Measurements from ENCODE around the gene CCL14. TPM values are rescaled to one million over a fixed set of nuclear protein-coding genes. Genes with fewer than 3 reads are reported as not detected.
A peak's percentile ranks its signal among the peaks of the same experiment; 100 is the strongest.

CCL14 gene
- total and polyA plus RNA-seq, 2 of the 13 experiments (the other 11 are each of a cell fraction or from before 2014, with no cell fraction given) = 1.1 to 1.7 TPM

GRCh38 chr17:35972945-35973332 lies 13.6 kb downstream of the CCL14 start (continued):
- peak in 1 of 2 experiments; percentile 72; a peak in 2 of 4 replicates for TF ChIP-seq EP300 (IDR thresholded peaks at IDR 0.05; ENCODE audit: low read depth in 2 of 2, low read length in 2 of 2)
- no peak for TF ChIP-seq EP300 (CRISPR knock-in tag; IDR thresholded peaks at IDR 0.05; ENCODE audit: borderline replicate concordance)
- peak; percentile 96 for TF ChIP-seq PPARG (CRISPR knock-in tag; conservative IDR thresholded peaks at IDR 0.05)
- no peak; the same call in 1 of the 2 replicates for TF ChIP-seq NR2F6 (IDR thresholded peaks at IDR 0.05)
- peak; percentile 82; the same call in 1 of the 2 replicates for TF ChIP-seq NR2F6 (CRISPR knock-in tag; IDR thresholded peaks at IDR 0.05)
- peak; percentile 82 for TF ChIP-seq RARA (CRISPR knock-in tag; IDR thresholded peaks at IDR 0.05)
- TF ChIP-seq ZNF792 (CRISPR knock-in tag; IDR thresholded peaks at IDR 0.05) = peak; percentile 9; the same call in 1 of the 2 replicates
- TF ChIP-seq THAP11 (CRISPR knock-in tag; IDR thresholded peaks at IDR 0.05) = no peak
- 0 out of 2 replicates have a peak, but pooled peaks have one; percentile 40 for TF ChIP-seq SOX13 (IDR thresholded peaks at IDR 0.05)
- no peak; a peak in 1 of 4 replicates for TF ChIP-seq SOX13 (CRISPR knock-in tag; conservative IDR thresholded peaks at IDR 0.05 in 1 of 2, IDR thresholded peaks at IDR 0.05 in 1 of 2)
- TF ChIP-seq CREB1 (IDR thresholded peaks at IDR 0.05) = no peak
- no peak for TF ChIP-seq CREB1 (CRISPR knock-in tag; IDR thresholded peaks at IDR 0.05)
- no peak for TF ChIP-seq ZNF557 (CRISPR knock-in tag; IDR thresholded peaks at IDR 0.05)
- 0 out of 2 replicates have a peak, but pooled peaks have one; percentile 23 for TF ChIP-seq HMG20B (CRISPR knock-in tag; conservative IDR thresholded peaks at IDR 0.05)
- no peak for TF ChIP-seq FOXP1 (IDR thresholded peaks at IDR 0.05)
- TF ChIP-seq FOXP1 (CRISPR knock-in tag; IDR thresholded peaks at IDR 0.05) = 0 out of 2 replicates have a peak, but pooled peaks have one; percentile 31
- peak; percentile 91 for TF ChIP-seq BHLHE40 (IDR thresholded peaks at IDR 0.05; ENCODE audit: low read length)
- no peak for TF ChIP-seq ZFP82 (CRISPR knock-in tag; IDR thresholded peaks at IDR 0.05; ENCODE audit: borderline replicate concordance)
- no peak for TF ChIP-seq ZNF205 (CRISPR knock-in tag; IDR thresholded peaks at IDR 0.05)
- TF ChIP-seq ZFP36L1 (CRISPR knock-in tag; IDR thresholded peaks at IDR 0.05) = peak; percentile 22; the same call in 1 of the 2 replicates
- TF ChIP-seq TOE1 (CRISPR knock-in tag; IDR thresholded peaks at IDR 0.05) = no peak
- no peak for TF ChIP-seq GRHL1 (CRISPR knock-in tag; conservative IDR thresholded peaks at IDR 0.05)
- TF ChIP-seq ZNF232 (CRISPR knock-in tag; IDR thresholded peaks at IDR 0.05; ENCODE audit: borderline replicate concordance) = peak; percentile 56; the same call in 1 of the 2 replicates
- no peak for TF ChIP-seq AGO2 (optimal IDR thresholded peaks at IDR 0.05; ENCODE audit: low read depth, low read length)
- TF ChIP-seq TFAP4 (IDR thresholded peaks at IDR 0.05; ENCODE audit: borderline replicate concordance, low read depth) = peak; percentile 80
- 0 out of 2 replicates have a peak, but pooled peaks have one; percentile 16 for TF ChIP-seq KLF9 (CRISPR knock-in tag; IDR thresholded peaks at IDR 0.05; ENCODE audit: low read depth)
